SU-DHL-6 (cell line): ENCODE measurements around the gene CCDC167.

ENCODE experiments used
- H2AFZ ChIP-seq: fragments of 200-600 bp; sonication (generic); 2 replicates; pipeline ENCODE4 v1.6.1; 2014; ENCODE audit warnings: low read depth, mild to moderate bottlenecking, moderate library complexity, mixed read lengths, antibody characterized with exemption, low read length; ENCODE audit not compliant: severe bottlenecking
- H3F3A ChIP-seq: fragments of 200-600 bp; shearing (Covaris generic); 2 replicates; pipeline ENCODE4 v1.6.0; 2016; ENCODE audit warnings: antibody characterized with exemption, mild to moderate bottlenecking; ENCODE audit not compliant: insufficient read depth
- H3K27ac ChIP-seq: fragments of 200-600 bp; sonication (generic); 2 replicates; pipeline ENCODE4 v1.5.1; 2016; ENCODE audit warnings: low read depth, mild to moderate bottlenecking, low read length, moderate library complexity, mixed read lengths
- H3K27me3 ChIP-seq: fragments of 200-600 bp; sonication (generic), shearing (Covaris generic); 2 replicates; pipeline ENCODE4 v1.6.0; 2014; ENCODE audit warnings: mild to moderate bottlenecking, low read length
- H3K36me3 ChIP-seq: fragments of 200-600 bp; sonication (generic); 2 replicates; pipeline ENCODE4 v1.6.1; 2014; ENCODE audit warnings: mild to moderate bottlenecking, low read length, mixed read lengths
- H3K4me2 ChIP-seq: fragments of 300-600, 200-600 bp; shearing (Covaris generic), sonication (generic); 2 replicates; pipeline ENCODE4 v1.6.0; 2014; ENCODE audit warnings: low read length, low read depth, mild to moderate bottlenecking; ENCODE audit not compliant: poor library complexity, severe bottlenecking
- H3K4me3 ChIP-seq: fragments of 200-600 bp; sonication (generic); 2 replicates; pipeline ENCODE4 v1.5.1; 2014; ENCODE audit warnings: antibody characterized with exemption, low read length, mild to moderate bottlenecking, mixed read lengths; ENCODE audit not compliant: insufficient read depth, poor library complexity, severe bottlenecking
- H3K79me2 ChIP-seq: fragments of 200-600 bp; sonication (generic); 2 replicates; pipeline ENCODE4 v1.6.1; 2014; ENCODE audit warnings: mild to moderate bottlenecking, low read length, moderate library complexity; ENCODE audit not compliant: insufficient read depth
- H3K9ac ChIP-seq: fragments of 200-600 bp; sonication (generic); 2 replicates; pipeline ENCODE4 v1.7.0; 2014; ENCODE audit warnings: mild to moderate bottlenecking, low read length
- H3K9me2 ChIP-seq: fragments of 200-600 bp; sonication (generic); replicated peaks from 2 replicates; pipeline ENCODE4 v1.6.1; 2014; ENCODE audit warnings: low read length; ENCODE audit not compliant: insufficient read depth
- H3K9me3 ChIP-seq: fragments of 200-600 bp; sonication (generic); 2 replicates; pipeline ENCODE4 v1.6.1; 2014; ENCODE audit warnings: low read length, mixed read lengths; ENCODE audit not compliant: insufficient read depth
- H4K20me1 ChIP-seq: fragments of 200-600 bp; sonication (generic); 2 replicates; pipeline ENCODE4 v1.6.1; 2014; ENCODE audit warnings: low read depth, mild to moderate bottlenecking, antibody characterized with exemption, low read length, moderate library complexity, mixed read lengths
- CTCF ChIP-seq: fragments of 200-600 bp; sonication (generic); IDR thresholded peaks from one replicate; pipeline ENCODE4 v1.5.1; 2017; ENCODE audit warnings: antibody characterized with exemption, mild to moderate bottlenecking, low read length, moderate library complexity; ENCODE audit not compliant: insufficient read depth, poor library complexity, severe bottlenecking
- EZH2phosphoT487 ChIP-seq: fragments of 200-600 bp; sonication (generic), shearing (Covaris generic); conservative IDR thresholded peaks from 2 replicates; pipeline ENCODE4 v1.6.1; 2018; ENCODE audit warnings: mild to moderate bottlenecking, antibody characterized with exemption, low read length, moderate library complexity, mixed read lengths

CCDC167 gene

GRCh38 chr6:37512400-37513011, 12.8 kb upstream of the CCDC167 start:
- Histone ChIP-seq H3F3A (no peaks in the 10 kb centered on the region), H3K9me2 (no peaks in the 10 kb centered on the region), H2AFZ (no peak overlapping the region), H3K27me3 (no peaks in the 10 kb centered on the region), H3K9me3 (no peaks in the 10 kb centered on the region), H3K9ac (no peak overlapping the region), H3K27ac (no peak overlapping the region), H3K4me2 (no peak overlapping the region), H3K79me2 (no peaks in the 10 kb centered on the region), H4K20me1 (no peaks in the 10 kb centered on the region), H3K4me3 (no peak overlapping the region), H3K36me3 (no peaks in the 10 kb centered on the region)
- no peak for TF ChIP-seq CTCF

- H3K36me3 ChIP-seq: no peaks in the 10 kb centered on the region
- no peaks in the 10 kb centered on the region for H3K27me3 ChIP-seq
- no peak overlapping the region for H3K4me2 ChIP-seq
- H3F3A ChIP-seq: no peaks in the 10 kb centered on the region
- no peak overlapping the region for H3K4me3 ChIP-seq
- H3K9me3 ChIP-seq: no peaks in the 10 kb centered on the region
- no peak for TF ChIP-seq EZH2phosphoT487
- H4K20me1 ChIP-seq: no peaks in the 10 kb centered on the region
- no peak overlapping the region for H3K27ac ChIP-seq
- no peaks in the 10 kb centered on the region for H3K79me2 ChIP-seq
- no peak overlapping the region for H2AFZ ChIP-seq
- H3K9me2 ChIP-seq: no peaks in the 10 kb centered on the region
- no peak overlapping the region for H3K9ac ChIP-seq
Observed at GRCh38 chr6:37511910-37512399, 12.3 kb upstream of the CCDC167 start.

GRCh38 chr6:37511201-37511600, 11.5 kb upstream of the CCDC167 start:
- Histone ChIP-seq H4K20me1 (no peaks in the 10 kb centered on the region), H3F3A (no peaks in the 10 kb centered on the region), H3K79me2 (no peaks in the 10 kb centered on the region), H3K9me3 (no peaks in the 10 kb centered on the region), H3K27me3 (no peaks in the 10 kb centered on the region), H3K27ac (no peak overlapping the region), H3K9ac (no peak overlapping the region), H3K36me3 (no peaks in the 10 kb centered on the region), H3K4me2 (no peak overlapping the region), H2AFZ (no peak overlapping the region), H3K4me3 (no peak overlapping the region), H3K9me2 (no peaks in the 10 kb centered on the region)
- TF ChIP-seq CTCF: no peak
- no peak for TF ChIP-seq EZH2phosphoT487

GRCh38 chr6:37507690-37508421, 8.2 kb upstream of the CCDC167 start:
- H3K27ac ChIP-seq: no peak overlapping the region
- no peak overlapping the region for H2AFZ ChIP-seq
- no peaks in the 10 kb centered on the region for H3K79me2 ChIP-seq
- H3K27me3 ChIP-seq: no peaks in the 10 kb centered on the region
- H4K20me1 ChIP-seq: no peaks in the 10 kb centered on the region
- H3K4me3 ChIP-seq: no peak overlapping the region
- H3K9ac ChIP-seq: no peak overlapping the region
- no peaks in the 10 kb centered on the region for H3F3A ChIP-seq
- H3K4me2 ChIP-seq: no peak overlapping the region
- no peaks in the 10 kb centered on the region for H3K9me3 ChIP-seq
- no peaks in the 10 kb centered on the region for H3K9me2 ChIP-seq
- TF ChIP-seq EZH2phosphoT487: no peak
- H3K36me3 ChIP-seq: no peaks in the 10 kb centered on the region
